GM12892 (cell line): ENCODE measurements around the gene HNRNPF.

ENCODE experiments used
- POLR2A ChIP-seq: IDR thresholded peaks from 2 replicates; pipeline ENCODE4 v1.6.1; 2011; ENCODE audit warnings: low read depth, low read length, control low read depth
- POLR2AphosphoS5 ChIP-seq: IDR thresholded peaks from 2 replicates; pipeline ENCODE4 v1.6.1; 2011; ENCODE audit warnings: low read depth, low read length, control low read depth

- no peak for TF ChIP-seq POLR2AphosphoS5
- no peak for TF ChIP-seq POLR2A
Measured at GRCh38 chr10:43452356-43452914, 43.4 kb upstream of the HNRNPF start.
